Glutamatergic neuron (in vitro differentiated cells): ENCODE results near the gene WDR53. TPM values are rescaled to one million over a fixed set of nuclear protein-coding genes. Genes with fewer than 3 reads are reported as not detected.

Experiments
- DNase-seq: peaks from one replicate; pipeline ENCODE4 v3.0.0; 2022
- H3K27ac Mint-ChIP-seq: one replicate; pipeline ENCODE4 v1.8.0; 2020; ENCODE audit warnings: mild to moderate bottlenecking, mixed read lengths, inconsistent platforms; ENCODE audit not compliant: unreplicated experiment
- H3K27me3 Mint-ChIP-seq: one replicate; pipeline ENCODE4 v1.8.0; 2020; ENCODE audit warnings: mild to moderate bottlenecking, moderate library complexity, mixed read lengths, inconsistent platforms; ENCODE audit not compliant: unreplicated experiment
- H3K36me3 Mint-ChIP-seq: one replicate; pipeline ENCODE4 v1.8.0; 2020; ENCODE audit warnings: mild to moderate bottlenecking, mixed read lengths, inconsistent platforms; ENCODE audit not compliant: unreplicated experiment
- H3K4me1 Mint-ChIP-seq: one replicate; pipeline ENCODE4 v1.8.0; 2020; ENCODE audit warnings: mild to moderate bottlenecking, low read depth, mixed read lengths, inconsistent platforms; ENCODE audit not compliant: unreplicated experiment
- H3K4me3 Mint-ChIP-seq: one replicate; pipeline ENCODE4 v1.8.0; 2020; ENCODE audit warnings: mild to moderate bottlenecking, mixed read lengths, inconsistent platforms; ENCODE audit not compliant: unreplicated experiment
- H3K9me3 Mint-ChIP-seq: one replicate; pipeline ENCODE4 v1.8.0; 2020; ENCODE audit warnings: mild to moderate bottlenecking, moderate library complexity, mixed read lengths, inconsistent platforms; ENCODE audit not compliant: unreplicated experiment
- CTCF ChIP-seq: fragments of 200-600 bp; sonication (generic); IDR thresholded peaks from one replicate; pipeline ENCODE4 v1.5.0; 2021; ENCODE audit not compliant: partially characterized antibody, unreplicated experiment
- total RNA-seq: library from RNA; stranded (reverse); fragmentation: NEBNext Ultra II Directional; extraction: Animal tissue kit (Norgen Biotek cat#: 25700); gene quantifications from one replicate; pipeline ENCODE4 v1.2.1, GENCODE V29; 2021; ENCODE audit not compliant: unreplicated experiment

The WDR53 gene
- total RNA-seq, 1 donor from 2014 or later: 7.8 TPM

DNA sequence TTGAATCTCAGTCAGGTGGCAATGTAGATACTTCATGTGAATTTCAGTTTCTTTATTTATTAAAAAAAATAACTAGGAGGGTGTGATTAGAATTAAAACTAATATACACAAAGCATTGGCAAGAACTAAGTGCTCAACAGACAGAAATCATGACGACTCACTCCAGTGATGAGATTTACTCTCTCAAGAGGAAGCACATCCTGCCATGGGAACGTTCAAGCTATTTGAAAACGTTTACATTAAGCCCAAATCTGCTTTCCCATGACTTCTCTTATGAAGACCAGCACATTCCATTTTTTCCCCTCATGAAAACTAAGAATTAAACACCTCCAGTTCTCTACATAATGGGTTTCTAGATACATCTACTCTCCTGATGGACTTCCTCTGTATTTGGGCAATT is 8.5 kb downstream of the WDR53 start:
- no peak for TF ChIP-seq CTCF
- DNase-seq: no peak
- Mint-ChIP-seq H3K27me3 (no peaks in the 10 kb centered on the region), H3K4me3 (no peak overlapping the region), H3K36me3 (no peaks in the 10 kb centered on the region), H3K4me1 (no peaks in the 10 kb centered on the region), H3K27ac (no peak overlapping the region), H3K9me3 (no peaks in the 10 kb centered on the region)

GRCh38 chr3:196558476-196558875 is 9.9 kb downstream of the WDR53 start:
- no peaks in the 10 kb centered on the region for H3K36me3 Mint-ChIP-seq

GRCh38 chr3:196557236-196557635 is 11.1 kb downstream of the WDR53 start:
- no peaks in the 10 kb centered on the region for H3K36me3 Mint-ChIP-seq
- H3K27me3 Mint-ChIP-seq: no peaks in the 10 kb centered on the region
- H3K27ac Mint-ChIP-seq: no peak overlapping the region
- no peaks in the 10 kb centered on the region for H3K9me3 Mint-ChIP-seq
- DNase-seq: no peak
- no peaks in the 10 kb centered on the region for H3K4me1 Mint-ChIP-seq
- TF ChIP-seq CTCF: no peak
- H3K4me3 Mint-ChIP-seq: no peak overlapping the region

More at GRCh38 chr3:196558476-196558875, 9.9 kb downstream of the WDR53 start:
- Mint-ChIP-seq H3K4me3 (no peak overlapping the region), H3K9me3 (no peaks in the 10 kb centered on the region), H3K27ac (no peak overlapping the region), H3K4me1 (no peaks in the 10 kb centered on the region), H3K27me3 (no peaks in the 10 kb centered on the region)
- no peak for DNase-seq
- TF ChIP-seq CTCF: no peak

GRCh38 chr3:196555295-196555694 is 13.1 kb downstream of the WDR53 start:
- H3K9me3 Mint-ChIP-seq: no peaks in the 10 kb centered on the region
- no peak for TF ChIP-seq CTCF
- H3K27me3 Mint-ChIP-seq: no peaks in the 10 kb centered on the region
- no peak overlapping the region for H3K4me3 Mint-ChIP-seq
- H3K4me1 Mint-ChIP-seq: no peaks in the 10 kb centered on the region
- no peaks in the 10 kb centered on the region for H3K36me3 Mint-ChIP-seq
- no peak overlapping the region for H3K27ac Mint-ChIP-seq
- DNase-seq: no peak

DNA sequence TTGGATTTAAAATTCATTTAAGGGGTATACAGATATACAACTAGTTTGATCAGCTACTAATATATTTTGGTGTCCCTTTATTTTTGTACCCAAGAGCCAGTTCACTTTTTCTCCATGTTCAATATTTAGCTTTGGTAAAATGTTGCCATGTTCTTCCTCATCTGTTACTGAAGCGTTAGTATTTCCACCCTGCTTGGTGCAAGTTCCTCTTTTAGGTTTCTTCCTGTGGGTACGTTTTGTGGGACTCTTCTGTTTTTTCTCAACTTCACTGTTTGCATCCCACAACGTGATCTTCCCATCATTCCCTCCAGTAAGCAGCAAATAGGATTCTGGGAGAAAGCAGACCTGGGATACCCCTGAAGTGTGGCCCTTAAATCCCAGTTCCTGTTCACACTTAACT is 14.1 kb downstream of the WDR53 start:
- TF ChIP-seq CTCF: no peak
- Mint-ChIP-seq H3K4me1 (no peaks in the 10 kb centered on the region), H3K4me3 (no peak overlapping the region), H3K36me3 (no peaks in the 10 kb centered on the region), H3K27ac (no peak overlapping the region), H3K9me3 (peaks cover 3% of the 10 kb centered on the region), H3K27me3 (no peaks in the 10 kb centered on the region)
- DNase-seq: no peak
